Fibroblast of lung (primary cell): ENCODE results near the gene ADCY9.

Source experiments
- EZH2 ChIP-seq: IDR thresholded peaks from 2 replicates; pipeline ENCODE4 v1.5.1; 2012; ENCODE audit warnings: low read length, control low read depth, mild to moderate bottlenecking; ENCODE audit errors: missing control alignments
- TF ChIP-seq, protein P1 (sequence below), 2 donors: IDR thresholded peaks in 1 of 2; conservative IDR thresholded peaks in 1 of 2; 1 replicate in 1 of 2; 2 replicates in 1 of 2; pipeline ENCODE4 v1.5.1; 2011 to 2012; ENCODE audit warnings: low read length in 2 of 2, control low read depth in 1 of 2, inconsistent platforms in 1 of 2, low read depth in 1 of 2, mild to moderate bottlenecking in 1 of 2

DNA sequence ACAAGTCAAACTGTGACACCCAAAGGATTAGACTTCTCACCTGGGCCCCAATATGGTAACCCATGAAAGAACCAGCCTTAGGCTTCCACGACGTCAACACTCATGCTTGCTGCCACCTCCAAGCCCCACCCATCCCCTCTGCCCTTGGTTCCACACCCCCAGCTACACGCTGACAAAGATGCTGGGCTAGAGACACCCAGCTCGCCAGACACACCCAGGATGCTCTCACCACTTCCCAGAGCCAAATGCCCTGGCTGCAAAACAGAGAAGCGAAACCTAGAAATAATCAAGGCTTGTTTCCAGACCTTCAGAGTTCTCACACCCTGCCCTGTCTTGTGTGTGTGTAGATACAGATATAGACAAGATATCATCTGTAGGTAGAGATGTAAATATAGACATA lies 26.0 kb upstream of the ADCY9 start:
- TF ChIP-seq, protein P1, sequence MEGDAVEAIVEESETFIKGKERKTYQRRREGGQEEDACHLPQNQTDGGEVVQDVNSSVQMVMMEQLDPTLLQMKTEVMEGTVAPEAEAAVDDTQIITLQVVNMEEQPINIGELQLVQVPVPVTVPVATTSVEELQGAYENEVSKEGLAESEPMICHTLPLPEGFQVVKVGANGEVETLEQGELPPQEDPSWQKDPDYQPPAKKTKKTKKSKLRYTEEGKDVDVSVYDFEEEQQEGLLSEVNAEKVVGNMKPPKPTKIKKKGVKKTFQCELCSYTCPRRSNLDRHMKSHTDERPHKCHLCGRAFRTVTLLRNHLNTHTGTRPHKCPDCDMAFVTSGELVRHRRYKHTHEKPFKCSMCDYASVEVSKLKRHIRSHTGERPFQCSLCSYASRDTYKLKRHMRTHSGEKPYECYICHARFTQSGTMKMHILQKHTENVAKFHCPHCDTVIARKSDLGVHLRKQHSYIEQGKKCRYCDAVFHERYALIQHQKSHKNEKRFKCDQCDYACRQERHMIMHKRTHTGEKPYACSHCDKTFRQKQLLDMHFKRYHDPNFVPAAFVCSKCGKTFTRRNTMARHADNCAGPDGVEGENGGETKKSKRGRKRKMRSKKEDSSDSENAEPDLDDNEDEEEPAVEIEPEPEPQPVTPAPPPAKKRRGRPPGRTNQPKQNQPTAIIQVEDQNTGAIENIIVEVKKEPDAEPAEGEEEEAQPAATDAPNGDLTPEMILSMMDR (conservative IDR thresholded peaks at IDR 0.05 in 1 of 2, IDR thresholded peaks at IDR 0.05 in 1 of 2; ENCODE audit: low read depth in 1 of 2, low read length in 2 of 2), result no peak
- no peak for TF ChIP-seq EZH2
